Spinal cord (tissue), 10 donors: ENCODE measurements around the gene ADAMTS5. TPM values are rescaled to one million over a fixed set of nuclear protein-coding genes. Genes with fewer than 3 reads are reported as not detected.

Experiments
- DNase-seq, 6 donors: peaks; one replicate each; pipeline versions ENCODE4 v3.0.0 to v3.0.0-alpha.2; 2013 to 2015; ENCODE audit warnings: low spot score in 6 of 6, low read depth in 4 of 6
- H3K27ac ChIP-seq: one replicate; pipeline ENCODE4 v1.5.1; 2013; ENCODE audit warnings: low read depth, low read length, control low read depth
- H3K27me3 ChIP-seq: one replicate; pipeline ENCODE4 v1.6.1; 2013; ENCODE audit warnings: low read length; ENCODE audit not compliant: control insufficient read depth, insufficient read depth
- H3K36me3 ChIP-seq: one replicate; pipeline ENCODE4 v1.6.1; 2013; ENCODE audit warnings: low read length; ENCODE audit not compliant: control insufficient read depth, insufficient read depth
- H3K4me1 ChIP-seq: one replicate; pipeline ENCODE4 v1.6.1; 2013; ENCODE audit warnings: low read length; ENCODE audit not compliant: control insufficient read depth, insufficient read depth
- H3K4me3 ChIP-seq: one replicate; pipeline ENCODE4 v1.5.1; 2013; ENCODE audit warnings: low read depth, low read length, control low read depth
- H3K9me3 ChIP-seq: one replicate; pipeline ENCODE4 v1.6.1; 2013; ENCODE audit warnings: low read length; ENCODE audit not compliant: control insufficient read depth, insufficient read depth
- WGBS: methylation state at CpG from one replicate; pipeline ENCODE4 v1.1.5; 2013; ENCODE audit warnings: missing lambda C conversion rate; ENCODE audit not compliant: insufficient coverage; 5-methylcytosine and 5-hydroxymethylcytosine counted together
- long read RNA-seq, 4 donors: transcript quantifications; one replicate each; lab custom pipeline, GENCODE V29; 2026
- polyA plus RNA-seq, 2 donors: library from polyadenylated mRNA; unstranded; fragments of 120-200 nt; gene quantifications; one replicate each; pipeline ENCODE4 v1.2.1, GENCODE V29; 2013; ENCODE audit not compliant: insufficient read length in 2 of 2
- total RNA-seq, 2 donors: library from RNA; depleted of rRNA in 1 of 2; stranded (reverse); fragments of 120-200 nt in 1 of 2; fragments of >200 nt in 1 of 2; gene quantifications; one replicate each; pipeline versions ENCODE4 v1.2.3 to v1.2.4, GENCODE V29; 2013 to 2014
- donor health status: healthy.

Gene ADAMTS5
- total RNA-seq (10 to 100 TPM in 1 of 2 donors, 1 to 10 TPM in 1; 9.8 to 20.1 TPM), polyA plus RNA-seq (1 to 10 TPM; 5.2 to 5.7 TPM)
- long read RNA-seq, donor 1, result 0 reads
- long read RNA-seq, donor 2, result 0 reads
- long read RNA-seq, donor 3, result 0 reads
- long read RNA-seq, donor 4, full-length matches to known transcripts, result 1 of 1 reads
- long read RNA-seq, donor 4, partial matches to known transcripts, result 0 of 1 reads
- long read RNA-seq, donor 4, other reads (novel, unspliced or antisense), result 0 of 1 reads

GRCh38 chr21:26967062-26967913, at the start of gene ADAMTS5:
ADAMTS5 (minus strand) TSS chr21:26967088; CDS start chr21:26966391, 697 bp downstream.
- WGBS, result under 1% methylated on average over 43 of the region's 55 CpGs
- Histone ChIP-seq H3K4me3 (peak within 1 kb of the TSS; percentile 64), H3K9me3 (no peaks in the 10 kb centered on the region), H3K4me1 (peaks cover 25% of the 10 kb centered on the region), H3K27me3 (peaks cover 19% of the 10 kb centered on the region), H3K36me3 (no peaks in the 10 kb centered on the region), H3K27ac (peak within 1 kb of the TSS; percentile 77)
- peak in 5 of 6 donors; percentile 33 to 91 (median 51) for DNase-seq

GRCh38 chr21:27001526-27001925, 34.6 kb upstream of the ADAMTS5 start:
- H3K27me3 ChIP-seq, result no peaks in the 10 kb centered on the region
- no peak overlapping the region for H3K27ac ChIP-seq
- no peaks in the 10 kb centered on the region for H3K9me3 ChIP-seq
- H3K36me3 ChIP-seq, result no peaks in the 10 kb centered on the region
- H3K4me1 ChIP-seq, result no peaks in the 10 kb centered on the region
- no peak for DNase-seq
- no peak overlapping the region for H3K4me3 ChIP-seq
- no CpG with 5 or more reads among the region's 1 CpG for WGBS

GRCh38 chr21:26983576-26983975, 16.7 kb upstream of the ADAMTS5 start:
- Histone ChIP-seq H3K36me3 (no peaks in the 10 kb centered on the region), H3K9me3 (no peaks in the 10 kb centered on the region), H3K27me3 (no peaks in the 10 kb centered on the region), H3K4me3 (no peak overlapping the region), H3K4me1 (no peaks in the 10 kb centered on the region), H3K27ac (no peak overlapping the region)
- WGBS, result 73% methylated on average over 3 of the region's 5 CpGs
- DNase-seq, result no peak

- WGBS, result 64% methylated on average over 1 of the region's 2 CpGs
- DNase-seq, result no peak
- H3K4me3 ChIP-seq, result no peak overlapping the region
- H3K36me3 ChIP-seq, result no peaks in the 10 kb centered on the region
- no peaks in the 10 kb centered on the region for H3K27me3 ChIP-seq
- H3K9me3 ChIP-seq, result no peaks in the 10 kb centered on the region
- no peaks in the 10 kb centered on the region for H3K4me1 ChIP-seq
- H3K27ac ChIP-seq, result no peak overlapping the region
These were observed 15.9 kb upstream of the ADAMTS5 start for GRCh38 chr21:26982767-26983166.

GRCh38 chr21:26977746-26978145, 10.9 kb upstream of the ADAMTS5 start:
- H3K27me3 ChIP-seq, result no peaks in the 10 kb centered on the region
- no peak overlapping the region for H3K27ac ChIP-seq
- WGBS, result no CpG with 5 or more reads among the region's 3 CpGs
- H3K4me3 ChIP-seq, result no peak overlapping the region
- H3K36me3 ChIP-seq, result no peaks in the 10 kb centered on the region
- DNase-seq, result no peak
- H3K9me3 ChIP-seq, result no peaks in the 10 kb centered on the region
- H3K4me1 ChIP-seq, result no peaks in the 10 kb centered on the region

GRCh38 chr21:26973226-26973625, 6.3 kb upstream of the ADAMTS5 start:
- Histone ChIP-seq H3K36me3 (no peaks in the 10 kb centered on the region), H3K9me3 (no peaks in the 10 kb centered on the region), H3K27ac (no peak overlapping the region), H3K27me3 (peaks cover 6% of the 10 kb centered on the region), H3K4me1 (no peaks in the 10 kb centered on the region), H3K4me3 (no peak overlapping the region)
- no CpG with 5 or more reads among the region's 2 CpGs for WGBS
- DNase-seq, result no peak

- Histone ChIP-seq H3K4me1 (peaks cover 5% of the 10 kb centered on the region), H3K9me3 (no peaks in the 10 kb centered on the region), H3K36me3 (no peaks in the 10 kb centered on the region), H3K27ac (no peak overlapping the region), H3K4me3 (no peak overlapping the region), H3K27me3 (peaks cover 10% of the 10 kb centered on the region)
- no peak for DNase-seq
- 100% methylated on average over 2 of the region's 2 CpGs for WGBS
These were observed 5.3 kb upstream of the ADAMTS5 start for GRCh38 chr21:26972192-26972591.

GRCh38 chr21:26969971-26970725, 3.3 kb upstream of the ADAMTS5 start:
- Histone ChIP-seq H3K4me1 (peaks cover 23% of the 10 kb centered on the region), H3K9me3 (no peaks in the 10 kb centered on the region), H3K4me3 (no peak overlapping the region), H3K36me3 (no peaks in the 10 kb centered on the region), H3K27me3 (peaks cover 17% of the 10 kb centered on the region), H3K27ac (no peak overlapping the region)
- DNase-seq, result no peak
- WGBS, result 100% methylated on average over 1 of the region's 6 CpGs

- Histone ChIP-seq H3K9me3 (no peaks in the 10 kb centered on the region), H3K27me3 (peaks cover 19% of the 10 kb centered on the region), H3K36me3 (no peaks in the 10 kb centered on the region), H3K4me1 (peaks cover 25% of the 10 kb centered on the region), H3K27ac (peak overlapping the region; percentile 77), H3K4me3 (peak overlapping the region; percentile 64)
- no peak for DNase-seq
- 0% methylated on average over 21 of the region's 24 CpGs for WGBS
These were observed 233 bp downstream of the ADAMTS5 start for GRCh38 chr21:26966649-26967061.
